GM12864 (cell line): Measurements from ENCODE around the gene ITPKC.
"Not testable (repeated sequence)": the region's sequence is repeated elsewhere in the genome, so short reads cannot be mapped to it uniquely, and the experiment has no call there.

Experiments
- DNase-seq: peaks from one replicate; pipeline ENCODE4 v3.0.0-alpha.2; 2011; ENCODE audit warnings: low read depth
- H3K4me3 ChIP-seq: 2 replicates; pipeline ENCODE4 v1.5.1; 2011; ENCODE audit warnings: mild to moderate bottlenecking, low read depth, low read length, control low read depth
- TF ChIP-seq, protein P1 (sequence below): IDR thresholded peaks from 2 replicates; pipeline ENCODE4 v1.5.1; 2011; ENCODE audit warnings: low read depth, mild to moderate bottlenecking, moderate library complexity, low read length, control low read depth, inconsistent platforms; ENCODE audit errors: missing control alignments

Gene ITPKC

GRCh38 chr19:40783711-40784110, 66.8 kb downstream of the ITPKC start:
- no peak overlapping the region for H3K4me3 ChIP-seq
- TF ChIP-seq, protein P1, sequence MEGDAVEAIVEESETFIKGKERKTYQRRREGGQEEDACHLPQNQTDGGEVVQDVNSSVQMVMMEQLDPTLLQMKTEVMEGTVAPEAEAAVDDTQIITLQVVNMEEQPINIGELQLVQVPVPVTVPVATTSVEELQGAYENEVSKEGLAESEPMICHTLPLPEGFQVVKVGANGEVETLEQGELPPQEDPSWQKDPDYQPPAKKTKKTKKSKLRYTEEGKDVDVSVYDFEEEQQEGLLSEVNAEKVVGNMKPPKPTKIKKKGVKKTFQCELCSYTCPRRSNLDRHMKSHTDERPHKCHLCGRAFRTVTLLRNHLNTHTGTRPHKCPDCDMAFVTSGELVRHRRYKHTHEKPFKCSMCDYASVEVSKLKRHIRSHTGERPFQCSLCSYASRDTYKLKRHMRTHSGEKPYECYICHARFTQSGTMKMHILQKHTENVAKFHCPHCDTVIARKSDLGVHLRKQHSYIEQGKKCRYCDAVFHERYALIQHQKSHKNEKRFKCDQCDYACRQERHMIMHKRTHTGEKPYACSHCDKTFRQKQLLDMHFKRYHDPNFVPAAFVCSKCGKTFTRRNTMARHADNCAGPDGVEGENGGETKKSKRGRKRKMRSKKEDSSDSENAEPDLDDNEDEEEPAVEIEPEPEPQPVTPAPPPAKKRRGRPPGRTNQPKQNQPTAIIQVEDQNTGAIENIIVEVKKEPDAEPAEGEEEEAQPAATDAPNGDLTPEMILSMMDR, result no peak
- DNase-seq, result no peak

GRCh38 chr19:40784146-40784545, 67.2 kb downstream of the ITPKC start:
- H3K4me3 ChIP-seq, DNase-seq: not testable (repeated sequence)

- H3K4me3 ChIP-seq, result no peak overlapping the region
- no peak for DNase-seq
- TF ChIP-seq, protein P1, result no peak
These were observed 68.6 kb downstream of the ITPKC start for GRCh38 chr19:40785526-40785925.

GRCh38 chr19:40786060-40787037, 69.4 kb downstream of the ITPKC start:
- TF ChIP-seq, protein P1, result no peak
- no peak for DNase-seq

More at GRCh38 chr19:40786060-40787037, 69.4 kb downstream of the ITPKC start:
- H3K4me3 ChIP-seq, result no peak overlapping the region
